H1 (cell line): ENCODE results near the gene PDK4. TPM values are rescaled to one million over a fixed set of nuclear protein-coding genes. Genes with fewer than 3 reads are reported as not detected.

ENCODE experiments used
- CTCF ChIA-PET: fragments of 300-600 bp; sonication (Branson Sonifier 250); formaldehyde crosslinking; loops from one replicate; lab custom pipeline; 2021; ENCODE audit not compliant: partially characterized antibody; lab: Charles Lee
- POLR2A ChIA-PET: fragments of 300-600 bp; sonication (Branson Sonifier 250); formaldehyde crosslinking; loops from one replicate; lab custom pipeline; 2021; ENCODE audit warnings: inconsistent platforms; ENCODE audit not compliant: partially characterized antibody; lab: Charles Lee
- DNase-seq, 2 experiments: peaks; one replicate each; pipeline versions ENCODE4 v3.0.0 to v3.0.0-alpha.2; 2010 to 2022; ENCODE audit warnings: low spot score in 2 of 2, low read depth in 1 of 2, mixed read lengths in 1 of 2
- FAIRE-seq: peaks from 2 replicates; lab custom pipeline; 2011; peaks lifted over from hg19 to GRCh38; lab: Jason Lieb, UNC
- H2AFZ ChIP-seq: 2 replicates; pipeline ENCODE4 v1.8.1; 2012; ENCODE audit warnings: low read length, inconsistent platforms
- H2AK5ac ChIP-seq: 2 replicates; pipeline ENCODE4 v1.6.1; 2013; ENCODE audit warnings: low read depth, low read length
- H2BK120ac ChIP-seq: replicated peaks from 2 replicates; pipeline ENCODE3; 2013; ENCODE audit warnings: low read depth, low read length, inconsistent platforms
- H2BK12ac ChIP-seq: 2 replicates; pipeline ENCODE4 v1.6.1; 2013; ENCODE audit warnings: low read depth, low read length
- H2BK15ac ChIP-seq: 2 replicates; pipeline ENCODE4 v1.6.1; 2013; ENCODE audit warnings: low read length
- H2BK20ac ChIP-seq: 2 replicates; pipeline ENCODE4 v1.6.1; 2013; ENCODE audit warnings: low read length
- H2BK5ac ChIP-seq: 2 replicates; pipeline ENCODE4 v1.6.1; 2013; ENCODE audit warnings: low read depth, low read length
- H3K14ac ChIP-seq: 2 replicates; pipeline ENCODE4 v1.6.1; 2013; ENCODE audit warnings: inconsistent platforms; ENCODE audit not compliant: insufficient read length
- H3K18ac ChIP-seq: 2 replicates; pipeline ENCODE4 v1.6.1; 2013; ENCODE audit warnings: low read length; ENCODE audit errors: extremely low read depth
- H3K23ac ChIP-seq: 2 replicates; pipeline ENCODE4 v1.6.1; 2013; ENCODE audit warnings: inconsistent platforms; ENCODE audit not compliant: insufficient read length
- H3K23me2 ChIP-seq: 2 replicates; pipeline ENCODE4 v1.6.1; 2013; ENCODE audit warnings: low read depth, low read length
- H3K27ac ChIP-seq: 2 replicates; pipeline ENCODE4 v1.6.1; 2011; ENCODE audit warnings: low read depth, low read length, inconsistent platforms
- H3K27me3 ChIP-seq, 4 experiments: replicated peaks in 1 of 4; 1 replicate in 1 of 4; 2 replicates in 3 of 4; pipeline versions ENCODE4 v1.6.1 to v1.8.1; 2011 to 2013; ENCODE audit warnings: low read length in 3 of 4, mild to moderate bottlenecking in 3 of 4, inconsistent platforms in 2 of 4, mixed read lengths in 2 of 4, moderate library complexity in 1 of 4; ENCODE audit not compliant: control insufficient read depth in 3 of 4, insufficient read depth in 3 of 4; ENCODE audit errors: extremely low read depth in 1 of 4
- H3K36me3 ChIP-seq, 4 experiments: 2 replicates each; pipeline versions ENCODE4 v1.6.1 to v1.8.1; 2011 to 2013; ENCODE audit warnings: mild to moderate bottlenecking in 4 of 4, low read length in 3 of 4, moderate library complexity in 2 of 4, control low read depth in 1 of 4, inconsistent platforms in 1 of 4; ENCODE audit not compliant: insufficient read depth in 4 of 4, control insufficient read depth in 2 of 4
- H3K4ac ChIP-seq: replicated peaks from 2 replicates; pipeline ENCODE3; 2013; ENCODE audit warnings: low read length, low read depth, mixed read lengths, inconsistent platforms; ENCODE audit not compliant: insufficient read length
- H3K4me1 ChIP-seq, 4 experiments: replicated peaks in 1 of 4; 1 replicate in 1 of 4; 2 replicates in 3 of 4; pipeline versions ENCODE4 v1.6.1 to v1.8.1; 2011 to 2013; ENCODE audit warnings: low read length in 3 of 4, inconsistent platforms in 2 of 4, mixed read lengths in 1 of 4; ENCODE audit not compliant: insufficient read depth in 4 of 4, control insufficient read depth in 3 of 4
- H3K4me2 ChIP-seq, 2 experiments: 2 replicates each; pipeline versions ENCODE4 v1.6.1 to v1.8.1; 2011 to 2013; ENCODE audit warnings: low read depth in 2 of 2, low read length in 2 of 2, control low read depth in 1 of 2, inconsistent platforms in 1 of 2, mild to moderate bottlenecking in 1 of 2; ENCODE audit not compliant: insufficient read depth in 1 of 2
- H3K4me3 ChIP-seq, 4 experiments: fragments of 200-600, 300-600 bp in 1 of 4; sonication (generic), shearing (Covaris generic), sonication (Bioruptor Twin) in 1 of 4; 2 replicates each; pipeline versions ENCODE4 v1.5.1 to v1.8.1; 2011 to 2016; ENCODE audit warnings: low read length in 4 of 4, low read depth in 3 of 4, control low read depth in 2 of 4, inconsistent platforms in 2 of 4, mild to moderate bottlenecking in 2 of 4, mixed read lengths in 1 of 4, moderate library complexity in 1 of 4; ENCODE audit not compliant: insufficient read depth in 2 of 4; ENCODE audit errors: extremely low read depth in 1 of 4
- H3K56ac ChIP-seq: replicated peaks from 2 replicates; pipeline ENCODE3; 2013; ENCODE audit warnings: low read depth, mild to moderate bottlenecking, mixed read lengths, low read length, inconsistent platforms; ENCODE audit not compliant: insufficient read length
- H3K79me1 ChIP-seq: 2 replicates; pipeline ENCODE4 v1.6.1; 2013; ENCODE audit warnings: low read depth, low read length, control low read depth
- H3K79me2 ChIP-seq, 2 experiments: 2 replicates each; pipeline versions ENCODE4 v1.6.1 to v1.8.1; 2012 to 2013; ENCODE audit warnings: low read length in 2 of 2, mild to moderate bottlenecking in 2 of 2, inconsistent platforms in 1 of 2; ENCODE audit not compliant: insufficient read depth in 2 of 2, control insufficient read depth in 1 of 2
- H3K9ac ChIP-seq, 4 experiments: replicated peaks in 1 of 4; 1 replicate in 1 of 4; 2 replicates in 3 of 4; pipeline versions ENCODE4 v1.6.1 to v1.8.1; 2011 to 2013; ENCODE audit warnings: low read depth in 3 of 4, low read length in 3 of 4, control low read depth in 2 of 4, mild to moderate bottlenecking in 2 of 4, moderate library complexity in 2 of 4, inconsistent platforms in 1 of 4; ENCODE audit errors: extremely low read depth in 1 of 4
- H3K9me3 ChIP-seq, 2 experiments: 2 replicates each; pipeline versions ENCODE4 v1.6.1 to v1.8.1; 2012 to 2013; ENCODE audit warnings: mild to moderate bottlenecking in 2 of 2, moderate library complexity in 2 of 2, control low read depth in 1 of 2, inconsistent platforms in 1 of 2, low read depth in 1 of 2, low read length in 1 of 2, mixed read lengths in 1 of 2; ENCODE audit not compliant: insufficient read depth in 2 of 2
- H4K20me1 ChIP-seq, 2 experiments: replicated peaks in 1 of 2; 2 replicates each; pipeline versions ENCODE3 to v1.8.1; 2011 to 2013; ENCODE audit warnings: inconsistent platforms in 2 of 2, low read length in 2 of 2, mild to moderate bottlenecking in 1 of 2; ENCODE audit not compliant: insufficient read depth in 2 of 2, control insufficient read depth in 1 of 2
- H4K5ac ChIP-seq: 2 replicates; pipeline ENCODE4 v1.6.1; 2013; ENCODE audit warnings: low read length, low read depth, mixed read lengths, inconsistent platforms; ENCODE audit not compliant: insufficient read length
- H4K8ac ChIP-seq: 2 replicates; pipeline ENCODE4 v1.8.0; 2013; ENCODE audit warnings: mild to moderate bottlenecking, moderate library complexity, low read length, inconsistent platforms; ENCODE audit not compliant: insufficient read depth; ENCODE audit errors: extremely low read depth
- H4K91ac ChIP-seq: replicated peaks from 2 replicates; pipeline ENCODE3; 2013; ENCODE audit warnings: low read length, mixed read lengths, inconsistent platforms; ENCODE audit not compliant: insufficient read length
- CBX8 ChIP-seq: fragments of 300-800, 300-1000 bp; sonication (generic); IDR thresholded peaks from 2 replicates; pipeline ENCODE4 v1.7.1; 2016; ENCODE audit warnings: low read depth, low read length, borderline replicate concordance
- CHD2 ChIP-seq: IDR thresholded peaks from 2 replicates; pipeline ENCODE4 v1.6.1; 2012; ENCODE audit warnings: low read length, improper control_type of control experiment
- CTBP2 ChIP-seq: IDR thresholded peaks from 2 replicates; pipeline ENCODE4 v1.7.0; 2011; ENCODE audit warnings: borderline replicate concordance, mild to moderate bottlenecking, moderate library complexity, mixed read lengths, low read length; ENCODE audit not compliant: insufficient read depth, insufficient read length
- JUN ChIP-seq: IDR thresholded peaks from 2 replicates; pipeline ENCODE4 v1.6.1; 2011; ENCODE audit warnings: low read depth, mild to moderate bottlenecking, improper control_type of control experiment, low read length
- JUND ChIP-seq: IDR thresholded peaks from 2 replicates; pipeline ENCODE4 v1.6.1; 2011; ENCODE audit warnings: mild to moderate bottlenecking, improper control_type of control experiment, low read length
- NANOG ChIP-seq: IDR thresholded peaks from 2 replicates; pipeline ENCODE4 v1.6.1; 2011; ENCODE audit warnings: low read length, low read depth, mild to moderate bottlenecking, inconsistent platforms; ENCODE audit not compliant: insufficient read depth, poor library complexity, severe bottlenecking
- RAD21 ChIP-seq, 2 experiments: IDR thresholded peaks in 1 of 2; conservative IDR thresholded peaks in 1 of 2; 2 replicates each; pipeline ENCODE4 v1.6.1; 2011; ENCODE audit warnings: low read depth in 2 of 2, low read length in 2 of 2, improper control_type of control experiment in 1 of 2, inconsistent platforms in 1 of 2, mild to moderate bottlenecking in 1 of 2, moderate library complexity in 1 of 2
- SIN3A ChIP-seq, 2 experiments: IDR thresholded peaks in 1 of 2; conservative IDR thresholded peaks in 1 of 2; 2 replicates each; pipeline ENCODE4 v1.6.1; 2011 to 2012; ENCODE audit warnings: low read length in 2 of 2, improper control_type of control experiment in 1 of 2, low read depth in 1 of 2, mild to moderate bottlenecking in 1 of 2
- WGBS, 2 experiments: shearing (Covaris generic) in 1 of 2; methylation state at CpG; one replicate each; pipeline versions ENCODE4 v1.1.6 to v1.1.7; 2013 to 2015; ENCODE audit warnings: low lambda C conversion rate in 2 of 2, mixed read lengths in 2 of 2, inconsistent platforms in 1 of 2, low coverage in 1 of 2, missing lambda C conversion rate in 1 of 2; ENCODE audit not compliant: insufficient replicate concordance in 2 of 2, insufficient coverage in 1 of 2, insufficient read length in 1 of 2; ENCODE audit errors: extremely low coverage in 1 of 2, missing lambda C conversion rate in 1 of 2; 5-methylcytosine and 5-hydroxymethylcytosine counted together
- polyA plus RNA-seq, 7 experiments: library from polyadenylated mRNA; depleted of rRNA in 3 of 7; stranded (reverse) in 5 of 7; unstranded in 2 of 7; fragments of >200 nt in 5 of 7; fragments of 200-250 nt in 2 of 7; gene quantifications; 1 replicate in 5 of 7; 2 replicates in 1 of 7; 4 replicates in 1 of 7; pipeline versions ENCODE4 v1.2.1 to v1.2.3, GENCODE V29; 2011 to 2013; ENCODE audit warnings: missing spikeins in 2 of 7, mixed read lengths in 2 of 7
- total RNA-seq: library from RNA; stranded (reverse); fragmentation: NEBNext Ultra II Directional; extraction: Animal tissue kit (Norgen Biotek cat#: 25700); gene quantifications from 2 replicates; pipeline ENCODE4 v1.2.1, GENCODE V29; 2021
- TF ChIP-seq, protein P1 (sequence below), 3 experiments: IDR thresholded peaks; 1 replicate in 2 of 3; 2 replicates in 1 of 3; pipeline versions ENCODE4 v1.5.1 to v1.6.1; 2011; ENCODE audit warnings: low read length in 3 of 3, mild to moderate bottlenecking in 3 of 3, inconsistent platforms in 2 of 3, low read depth in 1 of 3, moderate library complexity in 1 of 3; ENCODE audit not compliant: insufficient read depth in 1 of 3; ENCODE audit errors: control extremely low read depth in 1 of 3

The PDK4 gene
- total and polyA plus RNA-seq, 2 of the 8 experiments (the other 6 are each of a cell fraction or from before 2014, with no cell fraction given), result 0.26 TPM; not detected in 1

DNA sequence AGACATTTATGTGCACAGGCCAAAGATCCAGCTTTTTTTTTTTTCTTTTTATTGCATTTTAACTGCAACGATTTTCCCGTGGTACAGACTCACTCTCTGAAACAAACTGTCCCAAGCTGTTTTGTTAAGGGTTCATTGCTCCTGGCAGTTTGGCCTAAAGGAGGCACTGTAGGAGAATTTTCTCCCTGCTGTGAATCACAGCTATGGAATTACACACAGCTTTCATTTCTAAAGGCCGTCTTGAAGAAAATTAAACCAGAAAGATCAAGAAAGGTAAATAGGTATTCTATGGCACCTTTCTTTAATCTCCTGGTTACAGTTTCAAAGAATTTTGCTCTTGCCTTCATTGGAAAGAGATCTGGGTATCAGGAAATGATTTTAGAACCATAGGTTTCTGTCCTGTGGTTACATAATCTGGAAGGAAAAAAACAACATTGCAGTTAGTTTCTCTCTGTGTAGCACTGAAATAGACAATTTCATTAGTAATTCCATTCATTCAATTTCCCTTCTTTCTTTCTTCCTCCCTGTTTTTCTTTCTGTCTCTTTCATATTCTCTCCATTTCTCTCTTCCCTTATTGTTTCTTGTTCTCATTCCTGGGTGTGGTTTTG lies 51.2 kb downstream of the PDK4 start:
- H2BK15ac ChIP-seq, result no peak overlapping the region
- H3K56ac ChIP-seq, result no peak overlapping the region
- H2BK12ac ChIP-seq, result no peak overlapping the region
- H2BK20ac ChIP-seq, result no peak overlapping the region
- no peak overlapping the region for H3K18ac ChIP-seq
- no peak overlapping the region for H2AFZ ChIP-seq
- no peak overlapping the region for H2BK5ac ChIP-seq
- FAIRE-seq (no peak), DNase-seq (no peak)
- H3K23me2 ChIP-seq, result no peaks in the 10 kb centered on the region
- POLR2A ChIA-PET, result no interaction called here
- no peak overlapping the region for H3K4me2 ChIP-seq
- H3K9ac ChIP-seq, result no peak overlapping the region
- H4K5ac ChIP-seq, result no peak overlapping the region
- H3K14ac ChIP-seq, result no peak overlapping the region
- H4K8ac ChIP-seq, result no peak overlapping the region
- no peaks in the 10 kb centered on the region for H3K36me3 ChIP-seq
- H3K4me1 ChIP-seq, result no peaks in the 10 kb centered on the region
- H3K9me3 ChIP-seq, result no peaks in the 10 kb centered on the region
- 70% methylated on average over 3 of the region's 3 CpGs; no CpG with 5 or more reads in 1 of the 2 experiments for WGBS, 2 experiments
- no peak overlapping the region for H2AK5ac ChIP-seq
- H3K4me3 ChIP-seq, result no peak overlapping the region
- no peak overlapping the region for H3K23ac ChIP-seq
- no peaks in the 10 kb centered on the region for H3K79me2 ChIP-seq
- no peak overlapping the region for H3K4ac ChIP-seq
- H3K27ac ChIP-seq, result no peak overlapping the region
- no peaks in the 10 kb centered on the region for H3K79me1 ChIP-seq
- no peak overlapping the region for H4K91ac ChIP-seq
- no peak overlapping the region for H2BK120ac ChIP-seq
- no peaks in the 10 kb centered on the region for H3K27me3 ChIP-seq
- CTCF ChIA-PET, result interaction anchor here (0.6 to 15.7 kb wide), 20 partner anchors 10 to 462 kb away, joined by 3 to 187 read pairs (median 4); no protein-coding TSS in a partner anchor
- no peaks in the 10 kb centered on the region for H4K20me1 ChIP-seq
- TF ChIP-seq, protein P1, sequence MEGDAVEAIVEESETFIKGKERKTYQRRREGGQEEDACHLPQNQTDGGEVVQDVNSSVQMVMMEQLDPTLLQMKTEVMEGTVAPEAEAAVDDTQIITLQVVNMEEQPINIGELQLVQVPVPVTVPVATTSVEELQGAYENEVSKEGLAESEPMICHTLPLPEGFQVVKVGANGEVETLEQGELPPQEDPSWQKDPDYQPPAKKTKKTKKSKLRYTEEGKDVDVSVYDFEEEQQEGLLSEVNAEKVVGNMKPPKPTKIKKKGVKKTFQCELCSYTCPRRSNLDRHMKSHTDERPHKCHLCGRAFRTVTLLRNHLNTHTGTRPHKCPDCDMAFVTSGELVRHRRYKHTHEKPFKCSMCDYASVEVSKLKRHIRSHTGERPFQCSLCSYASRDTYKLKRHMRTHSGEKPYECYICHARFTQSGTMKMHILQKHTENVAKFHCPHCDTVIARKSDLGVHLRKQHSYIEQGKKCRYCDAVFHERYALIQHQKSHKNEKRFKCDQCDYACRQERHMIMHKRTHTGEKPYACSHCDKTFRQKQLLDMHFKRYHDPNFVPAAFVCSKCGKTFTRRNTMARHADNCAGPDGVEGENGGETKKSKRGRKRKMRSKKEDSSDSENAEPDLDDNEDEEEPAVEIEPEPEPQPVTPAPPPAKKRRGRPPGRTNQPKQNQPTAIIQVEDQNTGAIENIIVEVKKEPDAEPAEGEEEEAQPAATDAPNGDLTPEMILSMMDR (IDR thresholded peaks at IDR 0.05; ENCODE audit: control extremely low read depth in 1 of 3, insufficient read depth in 1 of 3, low read depth in 1 of 3, low read length in 3 of 3), result peak in 2 of 3 experiments; percentile 51 to 63; a peak in 3 of 4 replicates
- TF ChIP-seq CTBP2 (no peak), SIN3A (conservative IDR thresholded peaks at IDR 0.05 in 1 of 2, IDR thresholded peaks at IDR 0.05 in 1 of 2; ENCODE audit: low read depth in 1 of 2, low read length in 2 of 2) (no peak), NANOG (no peak), RAD21 (IDR thresholded peaks at IDR 0.05 in 1 of 2, conservative IDR thresholded peaks at IDR 0.05 in 1 of 2; ENCODE audit: low read depth in 2 of 2, low read length in 2 of 2) (peak; percentile 51 to 57; a peak in 3 of 4 replicates), CBX8 (no peak), JUN (no peak), JUND (0 out of 2 replicates have a peak, but pooled peaks have one; percentile 45), CHD2 (no peak)
